IgD-negative memory B cell (primary cell): ENCODE results near the gene MRPL55. TPM values are rescaled to one million over a fixed set of nuclear protein-coding genes. Genes with fewer than 3 reads are reported as not detected.

Experiments used
- H3K27ac Mint-ChIP-seq, 3 donors: one replicate each; pipeline ENCODE4 v1.8.0; 2020 to 2022; ENCODE audit warnings: mild to moderate bottlenecking in 3 of 3, mixed read lengths in 3 of 3, moderate library complexity in 1 of 3
- H3K27me3 Mint-ChIP-seq: one replicate; pipeline ENCODE4 v1.8.0; 2021; ENCODE audit warnings: mixed read lengths
- H3K36me3 Mint-ChIP-seq: one replicate; pipeline ENCODE4 v1.8.0; 2020; ENCODE audit warnings: mild to moderate bottlenecking, mixed read lengths
- H3K4me1 Mint-ChIP-seq, 3 donors: one replicate each; pipeline ENCODE4 v1.8.0; 2020 to 2022; ENCODE audit warnings: mixed read lengths in 3 of 3, mild to moderate bottlenecking in 1 of 3
- H3K4me3 Mint-ChIP-seq, 4 donors: one replicate each; pipeline ENCODE4 v1.8.0; 2020 to 2022; ENCODE audit warnings: mild to moderate bottlenecking in 4 of 4, mixed read lengths in 4 of 4, moderate library complexity in 3 of 4
- H3K9me3 Mint-ChIP-seq, 3 donors: one replicate each; pipeline ENCODE4 v1.8.0; 2020 to 2021; ENCODE audit warnings: mixed read lengths in 3 of 3, mild to moderate bottlenecking in 1 of 3
- polyA plus RNA-seq: library from polyadenylated mRNA; unstranded; fragments of 300-500 nt; fragmentation: Illumina TruSeq; gene quantifications from one replicate; pipeline ENCODE4 v1.2.3, GENCODE V29; 2021

Gene MRPL55
- polyA plus RNA-seq, 1 donor from 2014 or later = 146 TPM

DNA sequence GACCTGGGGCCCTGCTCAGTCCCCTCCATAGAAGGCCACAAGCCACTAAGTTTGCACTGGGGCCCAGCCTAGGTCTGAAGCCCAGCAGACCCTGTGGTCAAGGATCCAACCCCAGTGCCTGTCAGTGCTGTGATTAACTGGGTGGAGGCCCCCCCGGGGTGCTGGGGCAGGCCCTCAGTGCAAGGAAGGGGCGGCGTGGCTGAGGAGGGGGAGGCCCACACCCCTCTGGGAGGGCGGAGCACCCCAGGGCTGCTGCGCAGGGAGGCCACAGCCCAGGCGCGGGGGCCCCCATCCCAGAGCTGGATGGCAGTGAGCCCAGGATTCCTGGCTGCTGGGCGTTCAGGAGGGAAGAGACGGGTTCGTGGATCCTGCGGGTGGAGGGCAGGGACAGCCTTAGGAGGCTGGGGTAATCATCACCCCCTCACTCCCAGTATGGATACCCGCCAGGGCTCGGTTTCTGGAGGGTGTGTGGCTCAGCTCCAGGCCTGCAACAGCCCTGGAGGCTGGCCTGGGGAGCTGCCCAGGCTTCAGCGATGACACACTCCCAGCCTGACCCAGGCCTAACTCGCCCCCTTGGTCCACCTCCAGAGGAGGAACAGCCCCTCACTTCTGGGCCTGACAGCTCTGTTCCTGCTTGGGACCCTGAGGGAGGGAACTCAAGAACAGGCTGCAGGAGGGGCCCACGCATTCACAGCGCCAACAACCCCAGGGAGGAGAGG, 41.5 kb upstream of the MRPL55 start:
- Mint-ChIP-seq H3K9me3 (no peaks in the 10 kb centered on the region), H3K4me1 (peaks cover 0 to 2% (median 0%) of the 10 kb centered on the region in 3 donors), H3K27ac (no peak overlapping the region), H3K4me3 (no peak overlapping the region), H3K27me3 (no peaks in the 10 kb centered on the region), H3K36me3 (peaks cover 2% of the 10 kb centered on the region)

DNA sequence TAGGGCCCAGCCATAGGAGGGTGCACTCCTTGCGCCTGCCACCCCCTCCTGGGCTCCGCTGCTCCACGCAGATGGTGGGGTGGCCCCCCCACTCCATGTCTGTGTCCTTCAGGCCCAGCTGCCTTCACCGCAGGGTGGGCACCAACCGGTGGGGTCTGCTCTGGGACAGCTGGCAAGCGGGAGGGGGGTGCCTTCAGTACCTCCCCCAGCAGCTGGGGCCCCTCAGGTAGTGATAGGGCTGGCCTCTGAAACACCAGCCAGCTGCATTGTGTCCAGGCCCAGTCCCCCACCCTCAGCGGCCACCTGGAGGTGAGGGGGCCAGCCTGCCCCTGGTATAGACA, 41.0 kb upstream of the MRPL55 start:
- Mint-ChIP-seq H3K9me3 (no peaks in the 10 kb centered on the region), H3K27me3 (no peaks in the 10 kb centered on the region), H3K4me1 (peaks cover 0 to 2% (median 0%) of the 10 kb centered on the region in 3 donors), H3K4me3 (no peak overlapping the region), H3K36me3 (peaks cover 2% of the 10 kb centered on the region), H3K27ac (no peak overlapping the region)

DNA sequence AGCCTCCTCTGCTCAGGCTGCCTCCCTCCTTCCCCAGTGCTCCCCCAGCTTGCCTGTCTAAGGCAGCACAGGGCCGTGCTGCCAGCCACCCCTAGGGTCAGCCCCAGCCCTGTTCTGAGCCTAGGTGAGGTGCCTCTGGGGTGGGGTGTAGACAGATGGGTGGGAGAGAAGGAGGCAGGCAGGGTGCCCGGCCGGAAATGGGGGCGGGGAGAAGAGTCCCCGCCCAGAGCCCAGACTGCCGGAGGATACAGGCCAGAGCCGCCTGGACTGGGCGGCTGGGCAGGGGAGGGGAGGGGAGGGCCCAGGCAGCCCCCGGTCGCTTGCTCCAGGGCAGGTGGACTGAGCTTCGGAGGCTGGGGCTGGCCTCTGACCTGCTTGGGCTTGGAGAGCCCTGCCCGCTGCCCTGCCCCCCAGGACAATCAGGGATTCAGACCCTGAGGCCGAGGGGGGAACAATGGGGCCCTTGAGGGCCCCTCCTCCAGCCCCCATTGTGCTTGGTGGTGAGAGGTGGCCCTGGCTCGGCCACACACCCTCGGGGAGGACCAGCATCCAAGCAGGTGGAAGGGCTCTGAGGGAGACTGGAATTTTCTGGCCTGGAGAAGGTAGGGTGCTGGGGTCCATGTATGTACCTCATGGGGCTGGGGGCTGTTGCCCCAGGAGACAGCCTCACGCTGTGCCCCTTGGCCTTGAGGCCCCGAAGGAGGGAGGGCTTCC, 40.5 kb upstream of the MRPL55 start, which contains the start of gene GJC2:
TSS of gene GJC2 (plus strand) at position 525 of the 714 bp plus-strand sequence. CDS start 7,829 bp downstream, outside the sequence.
- Mint-ChIP-seq H3K27ac (peak within 1 kb of the TSS in 1 of 3 donors; percentile 25), H3K27me3 (no peaks in the 10 kb centered on the region), H3K4me3 (peak within 1 kb of the TSS in 1 of 4 donors; percentile 48), H3K36me3 (peaks cover 2% of the 10 kb centered on the region), H3K9me3 (no peaks in the 10 kb centered on the region), H3K4me1 (peaks cover 0 to 3% (median 2%) of the 10 kb centered on the region in 3 donors)

DNA sequence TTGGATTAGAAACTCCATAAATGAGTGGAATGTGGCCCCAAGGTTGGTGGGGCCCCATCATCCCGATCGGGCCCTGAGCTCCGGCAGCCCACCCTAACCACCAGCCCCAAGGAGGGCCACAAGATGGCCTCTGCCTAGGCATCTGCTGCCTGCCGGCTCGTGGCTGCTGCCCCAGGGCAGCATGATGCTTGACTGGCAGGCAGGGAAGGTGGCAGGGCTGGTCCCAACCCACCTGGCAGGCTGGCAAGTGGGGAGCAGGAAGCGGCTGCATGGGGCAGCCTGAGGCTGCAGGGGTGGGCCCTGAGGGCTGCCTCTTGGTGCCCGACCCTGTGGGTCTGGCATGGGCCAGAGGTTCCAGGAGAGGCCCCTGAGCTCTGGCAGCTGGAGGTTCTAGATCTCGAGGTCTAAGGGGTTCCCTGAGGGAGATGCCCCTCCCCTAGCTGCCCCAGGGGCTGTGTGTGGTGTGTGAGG, 39.9 kb upstream of the MRPL55 start:
- H3K27me3 Mint-ChIP-seq = no peaks in the 10 kb centered on the region
- H3K4me1 Mint-ChIP-seq = peaks cover 0 to 6% (median 3%) of the 10 kb centered on the region in 3 donors
- H3K9me3 Mint-ChIP-seq = no peaks in the 10 kb centered on the region
- peak overlapping the region in 1 of 3 donors; percentile 25 for H3K27ac Mint-ChIP-seq
- peak overlapping the region in 1 of 4 donors; percentile 48 for H3K4me3 Mint-ChIP-seq
- H3K36me3 Mint-ChIP-seq = peaks cover 2% of the 10 kb centered on the region

DNA sequence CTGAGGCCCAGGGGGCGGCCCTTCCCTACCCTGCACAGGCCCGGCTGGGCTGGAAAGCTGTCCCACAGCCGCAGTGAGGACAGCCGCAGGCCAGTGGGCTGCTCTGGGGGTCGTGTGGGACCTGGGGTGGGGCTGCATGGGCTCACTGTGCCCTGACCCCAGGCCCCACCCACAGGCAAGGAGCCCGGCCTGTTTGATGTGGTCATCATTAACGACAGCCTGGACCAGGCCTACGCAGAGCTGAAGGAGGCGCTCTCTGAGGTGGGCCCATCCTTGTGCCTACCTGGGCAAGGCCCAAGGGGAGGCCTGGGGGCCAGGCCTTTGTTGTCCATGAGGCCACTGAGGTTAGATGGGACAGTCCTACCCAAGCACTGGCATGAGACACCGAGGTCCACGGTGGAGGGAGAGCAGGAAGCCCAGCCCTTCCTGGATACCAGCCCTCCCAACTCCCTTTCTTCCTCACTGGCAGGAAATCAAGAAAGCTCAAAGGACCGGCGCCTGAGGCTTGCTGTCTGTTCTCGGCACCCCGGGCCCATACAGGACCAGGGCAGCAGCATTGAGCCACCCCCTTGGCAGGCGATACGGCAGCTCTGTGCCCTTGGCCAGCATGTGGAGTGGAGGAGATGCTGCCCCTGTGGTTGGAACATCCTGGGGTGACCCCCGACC, 39.2 kb upstream of the MRPL55 start:
- no peaks in the 10 kb centered on the region for H3K9me3 Mint-ChIP-seq
- no peaks in the 10 kb centered on the region for H3K36me3 Mint-ChIP-seq
- H3K27me3 Mint-ChIP-seq = no peaks in the 10 kb centered on the region
- H3K27ac Mint-ChIP-seq = peak overlapping the region in 1 of 3 donors; percentile 25
- peak overlapping the region in 1 of 4 donors; percentile 48 for H3K4me3 Mint-ChIP-seq
- peaks cover 0 to 12% (median 9%) of the 10 kb centered on the region in 3 donors for H3K4me1 Mint-ChIP-seq

DNA sequence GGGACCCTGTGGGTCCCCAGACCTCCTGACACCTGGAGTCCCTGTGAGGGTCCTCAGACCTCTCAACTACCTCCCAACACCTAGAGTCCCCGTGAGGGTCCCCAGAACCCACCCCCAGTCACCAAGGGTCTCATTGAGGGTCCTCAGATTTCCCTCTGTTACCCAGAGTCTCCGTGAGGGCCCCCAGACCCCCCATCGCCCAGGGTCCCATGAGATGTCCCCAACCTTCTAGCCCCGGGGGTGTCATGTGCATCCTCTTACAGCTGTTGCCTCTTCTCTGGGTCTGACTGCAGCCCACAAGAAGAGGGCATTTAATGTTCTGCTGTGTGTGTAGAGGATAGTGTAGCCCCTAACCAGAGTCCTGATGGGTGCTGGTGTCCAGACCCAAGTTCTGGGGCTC, 38.7 kb upstream of the MRPL55 start:
- no peak overlapping the region for H3K4me3 Mint-ChIP-seq
- H3K4me1 Mint-ChIP-seq = peaks cover 0 to 14% (median 13%) of the 10 kb centered on the region in 3 donors
- H3K36me3 Mint-ChIP-seq = no peaks in the 10 kb centered on the region
- H3K27me3 Mint-ChIP-seq = no peaks in the 10 kb centered on the region
- no peaks in the 10 kb centered on the region for H3K9me3 Mint-ChIP-seq
- no peak overlapping the region for H3K27ac Mint-ChIP-seq

DNA sequence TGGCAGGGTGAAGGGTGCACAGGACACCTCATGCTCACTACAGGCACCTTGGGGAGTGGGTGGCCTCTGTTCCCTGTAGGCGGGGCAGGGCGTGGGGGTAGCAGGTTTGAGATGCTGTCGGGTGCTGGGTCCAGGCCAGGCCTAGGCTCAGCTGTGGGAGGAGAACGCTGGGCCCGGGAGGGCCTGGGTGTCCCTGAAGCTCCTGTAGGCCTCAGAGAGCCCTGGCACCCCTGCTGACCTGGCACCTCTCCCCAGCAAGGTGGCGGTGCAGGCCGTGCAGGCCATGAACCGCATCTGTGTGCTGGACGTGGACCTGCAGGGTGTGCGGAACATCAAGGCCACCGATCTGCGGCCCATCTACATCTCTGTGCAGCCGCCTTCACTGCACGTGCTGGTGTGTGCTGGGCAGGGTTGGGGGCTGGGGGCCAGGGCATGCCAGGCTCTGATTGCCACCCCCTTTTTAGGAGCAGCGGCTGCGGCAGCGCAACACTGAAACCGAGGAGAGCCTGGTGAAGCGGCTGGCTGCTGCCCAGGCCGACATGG, 38.1 kb upstream of the MRPL55 start:
- no peak overlapping the region for H3K4me3 Mint-ChIP-seq
- H3K27me3 Mint-ChIP-seq = no peaks in the 10 kb centered on the region
- H3K27ac Mint-ChIP-seq = no peak overlapping the region
- no peaks in the 10 kb centered on the region for H3K36me3 Mint-ChIP-seq
- H3K4me1 Mint-ChIP-seq = peaks cover 0 to 15% (median 12%) of the 10 kb centered on the region in 3 donors
- no peaks in the 10 kb centered on the region for H3K9me3 Mint-ChIP-seq

DNA sequence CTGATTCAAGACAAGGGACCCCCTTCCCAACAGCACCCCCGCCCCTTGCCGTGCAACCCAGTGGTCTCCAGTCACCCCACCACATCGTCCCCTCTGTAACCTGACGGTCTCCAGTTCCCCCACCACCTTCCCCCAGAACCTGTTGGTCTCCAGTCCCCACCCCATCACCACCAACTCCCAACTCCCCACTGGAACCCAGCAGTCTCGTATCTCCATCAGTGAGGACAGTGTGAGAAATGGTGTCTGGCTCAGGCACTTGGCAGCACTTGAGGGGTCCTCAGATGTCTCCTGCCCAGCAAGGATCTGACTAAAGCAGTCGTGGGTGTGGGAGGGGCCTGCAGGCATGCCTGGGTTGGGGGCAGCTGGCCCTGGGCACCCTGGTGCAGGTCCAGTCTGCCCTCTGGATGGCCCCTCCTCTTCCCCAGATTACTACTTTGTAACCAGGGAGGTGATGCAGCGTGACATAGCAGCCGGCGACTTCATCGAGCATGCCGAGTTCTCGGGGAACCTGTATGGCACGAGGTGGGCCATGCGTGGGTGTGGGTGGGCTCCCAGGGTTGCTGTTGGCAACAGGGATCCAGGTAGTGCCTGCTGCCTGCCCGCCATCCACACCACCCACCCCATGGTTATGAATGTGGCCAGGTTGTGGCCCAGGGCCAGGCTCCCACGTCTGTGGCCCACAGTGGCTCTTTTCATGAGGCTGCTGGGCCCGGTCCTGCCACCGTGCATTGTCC, 37.5 kb upstream of the MRPL55 start:
- Mint-ChIP-seq H3K9me3 (no peaks in the 10 kb centered on the region), H3K4me3 (no peak overlapping the region), H3K27ac (no peak overlapping the region), H3K4me1 (peaks cover 0 to 15% (median 12%) of the 10 kb centered on the region in 3 donors), H3K27me3 (no peaks in the 10 kb centered on the region), H3K36me3 (no peaks in the 10 kb centered on the region)

DNA sequence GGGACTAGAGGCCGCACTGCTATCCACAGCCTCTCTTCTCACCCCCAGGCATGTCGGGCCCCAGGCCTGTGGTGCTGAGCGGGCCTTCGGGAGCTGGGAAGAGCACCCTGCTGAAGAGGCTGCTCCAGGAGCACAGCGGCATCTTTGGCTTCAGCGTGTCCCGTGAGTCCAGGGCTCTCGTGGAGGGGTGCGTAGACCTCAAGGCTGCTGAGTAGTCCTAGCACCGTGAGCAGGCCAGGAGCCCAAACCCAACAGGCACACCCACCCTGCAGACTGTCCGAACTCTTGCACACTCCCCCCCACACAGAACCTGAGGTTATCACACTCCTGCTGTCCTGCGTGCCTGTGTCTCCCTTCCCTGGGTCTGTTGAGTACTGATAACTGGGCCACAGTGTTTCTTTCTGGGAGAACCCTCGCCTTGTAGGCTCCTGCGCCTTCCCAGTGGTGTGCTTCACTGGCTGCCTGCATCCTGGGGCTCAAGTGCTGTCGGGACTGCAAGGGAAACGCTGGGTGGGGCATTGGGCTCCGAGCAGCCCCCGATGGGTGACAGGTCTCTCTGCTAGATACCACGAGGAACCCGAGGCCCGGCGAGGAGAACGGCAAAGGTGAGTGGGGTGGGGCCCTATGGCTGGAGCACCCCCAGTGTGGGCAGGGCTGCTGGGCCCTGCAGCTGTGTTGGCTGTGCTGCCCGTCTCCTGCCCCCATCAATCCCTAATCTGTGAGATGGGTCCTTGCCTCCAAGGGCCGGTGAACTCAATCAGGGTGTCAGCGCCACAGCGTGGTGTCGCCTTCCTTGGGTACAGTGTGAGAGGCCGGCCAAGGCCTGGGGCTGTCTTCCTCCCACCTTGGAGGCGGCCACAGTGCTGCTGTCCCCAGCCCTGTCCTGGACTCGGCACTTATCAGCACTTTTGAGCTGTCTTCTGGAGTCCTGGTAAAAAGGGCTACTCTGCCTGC, 36.6 kb upstream of the MRPL55 start:
- H3K9me3 Mint-ChIP-seq = no peaks in the 10 kb centered on the region
- peaks cover 0 to 19% (median 15%) of the 10 kb centered on the region in 3 donors for H3K4me1 Mint-ChIP-seq
- H3K36me3 Mint-ChIP-seq = no peaks in the 10 kb centered on the region
- no peaks in the 10 kb centered on the region for H3K27me3 Mint-ChIP-seq
- no peak overlapping the region for H3K27ac Mint-ChIP-seq
- no peak overlapping the region for H3K4me3 Mint-ChIP-seq

DNA sequence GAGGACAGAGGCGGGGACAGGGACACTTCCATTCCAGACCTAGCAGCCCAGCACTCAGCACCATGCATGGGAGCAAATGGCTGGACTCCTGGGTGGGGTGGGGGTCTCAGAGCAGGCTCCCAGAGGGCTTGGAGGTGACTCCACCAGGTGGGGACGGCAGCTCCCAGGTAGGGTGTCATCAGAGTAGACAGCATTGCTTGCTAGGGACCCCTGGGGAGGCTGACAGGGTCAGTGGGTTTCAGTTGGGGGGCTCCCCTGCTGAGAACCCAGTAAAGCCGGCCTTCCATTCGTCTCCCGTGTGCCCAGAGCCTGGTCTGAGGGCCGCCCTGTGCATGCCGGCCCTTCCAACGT, 35.9 kb upstream of the MRPL55 start:
- H3K27me3 Mint-ChIP-seq = no peaks in the 10 kb centered on the region
- H3K4me1 Mint-ChIP-seq = peaks cover 0 to 19% (median 15%) of the 10 kb centered on the region in 3 donors
- H3K9me3 Mint-ChIP-seq = no peaks in the 10 kb centered on the region
- no peak overlapping the region for H3K27ac Mint-ChIP-seq
- peak overlapping the region in 1 of 4 donors; percentile 42 for H3K4me3 Mint-ChIP-seq
- H3K36me3 Mint-ChIP-seq = no peaks in the 10 kb centered on the region

DNA sequence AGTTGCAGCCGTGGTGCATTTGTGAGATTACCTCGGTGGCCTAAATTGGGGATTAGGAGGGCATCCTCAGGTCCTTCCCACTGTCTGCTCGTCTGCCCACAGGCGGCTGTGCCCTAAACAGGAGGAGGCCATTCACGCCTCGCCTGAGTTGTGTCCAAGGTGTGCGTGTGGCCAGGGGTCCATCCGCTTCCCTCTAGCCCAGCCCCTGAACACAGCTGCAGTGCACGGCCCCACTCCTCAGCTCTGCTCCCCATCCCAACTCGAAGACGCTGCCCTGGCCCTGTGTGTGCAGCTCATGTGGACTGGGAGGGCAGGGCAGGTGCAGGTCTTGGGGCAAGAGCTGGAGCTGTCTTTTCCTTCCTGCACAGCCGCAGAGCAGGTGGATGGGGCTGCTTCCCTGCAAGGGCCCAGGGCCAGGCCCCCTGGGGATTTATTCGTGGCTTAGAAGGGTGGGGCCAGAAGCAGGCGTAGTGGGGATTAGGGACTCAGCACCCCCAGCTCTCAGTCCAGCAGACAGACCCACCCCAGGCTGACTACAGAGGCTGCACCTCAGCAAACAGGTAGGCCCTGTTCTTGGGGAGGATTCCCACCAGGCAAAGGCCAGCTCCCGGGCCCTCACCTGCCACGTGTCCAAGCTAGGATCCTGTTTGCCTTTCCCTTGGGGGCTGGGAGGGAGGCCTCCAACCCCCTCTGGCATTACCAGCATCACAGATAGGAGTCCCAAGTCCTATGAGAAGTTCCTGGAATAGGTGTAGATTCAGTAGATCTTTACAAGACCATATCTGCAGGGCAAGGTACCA, 35.3 kb upstream of the MRPL55 start:
- H3K27ac Mint-ChIP-seq = peak overlapping the region in 1 of 3 donors; percentile 59

DNA sequence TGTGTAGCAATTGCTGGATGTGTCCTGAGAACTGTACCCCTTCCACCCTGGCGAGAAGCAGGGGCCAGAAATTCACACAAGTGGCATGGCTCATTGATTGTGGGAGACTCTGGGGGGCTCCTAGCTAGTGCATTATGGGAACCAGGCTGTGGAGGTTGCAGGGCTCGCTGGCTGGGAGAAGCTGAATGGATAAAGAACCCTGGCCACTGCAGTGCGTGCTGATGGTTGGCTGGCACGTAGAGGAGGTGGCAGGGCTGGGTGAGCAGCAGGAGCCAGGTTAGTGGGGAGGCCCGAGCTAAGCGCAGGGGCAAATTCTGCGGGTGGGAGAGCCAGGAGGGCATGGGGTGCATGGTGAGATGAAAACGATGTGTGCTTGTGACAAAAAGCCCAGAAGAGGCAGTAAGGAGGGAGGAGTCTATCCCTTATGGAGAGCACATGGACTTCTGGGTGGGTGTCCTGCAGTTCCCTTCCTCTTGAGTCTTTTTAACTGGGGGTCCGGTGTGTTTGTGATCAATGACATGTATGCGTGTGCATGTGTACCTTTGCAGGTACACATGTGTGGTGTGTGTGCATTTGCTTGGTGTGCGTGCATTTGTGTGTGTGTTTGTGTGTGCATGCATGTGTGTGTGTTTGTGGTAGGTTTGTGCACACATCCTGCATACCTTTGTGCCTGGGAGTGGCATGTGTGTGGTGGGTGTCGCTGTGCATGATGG, 34.5 kb upstream of the MRPL55 start:
- peak overlapping the region in 3 of 4 donors; percentile 54 to 73 (median 60) for H3K4me3 Mint-ChIP-seq
- H3K27me3 Mint-ChIP-seq = no peaks in the 10 kb centered on the region
- H3K4me1 Mint-ChIP-seq = peaks cover 0 to 22% (median 17%) of the 10 kb centered on the region in 3 donors
- no peaks in the 10 kb centered on the region for H3K9me3 Mint-ChIP-seq
- H3K27ac Mint-ChIP-seq = peak overlapping the region in 2 of 3 donors; percentile 59 to 84
- no peaks in the 10 kb centered on the region for H3K36me3 Mint-ChIP-seq

More for the DNA sequence above, 35.3 kb upstream of the MRPL55 start:
- Mint-ChIP-seq H3K9me3 (no peaks in the 10 kb centered on the region), H3K36me3 (no peaks in the 10 kb centered on the region), H3K27me3 (no peaks in the 10 kb centered on the region), H3K4me1 (peaks cover 0 to 22% (median 17%) of the 10 kb centered on the region in 3 donors), H3K4me3 (peak overlapping the region in 2 of 4 donors; percentile 45 to 54)
